K562 (cell line): Measurements from ENCODE around the gene ALDH5A1. TPM values are rescaled to one million over a fixed set of nuclear protein-coding genes. Genes with fewer than 3 reads are reported as not detected.

Source experiments
- BRD9 ChIP-seq: fragments of 450-650 bp; IDR thresholded peaks from 2 replicates; pipeline ENCODE4 v1.6.1; 2018; ENCODE audit warnings: low read depth; ENCODE audit not compliant: partially characterized antibody
- CREM ChIP-seq: IDR thresholded peaks from 2 replicates; pipeline ENCODE4 v1.6.1; 2014; ENCODE audit warnings: antibody characterized with exemption, low read depth
- CTBP1 ChIP-seq: fragments of 450-650 bp; IDR thresholded peaks from 2 replicates; pipeline ENCODE4 v1.6.1; 2016; ENCODE audit warnings: borderline replicate concordance
- EHMT2 ChIP-seq: fragments of 450-650 bp; IDR thresholded peaks from 2 replicates; pipeline ENCODE4 v1.6.1; 2018; ENCODE audit warnings: antibody characterized with exemption
- FOXA3 ChIP-seq, 2 experiments: fragments of 450-650 bp in 1 of 2; sonication (generic) in 1 of 2; formaldehyde crosslinking; IDR thresholded peaks in 1 of 2; conservative IDR thresholded peaks in 1 of 2; 2 replicates each; pipeline versions ENCODE4 v1.4.0 to v1.8.0; 2020 to 2022; ENCODE audit warnings: mild to moderate bottlenecking in 2 of 2, missing genetic modification reagents in 1 of 2
- FOXP1 ChIP-seq: sonication (generic); formaldehyde crosslinking; IDR thresholded peaks from 2 replicates; pipeline ENCODE4 v1.8.0; 2022; ENCODE audit warnings: mild to moderate bottlenecking, missing genetic modification reagents
- MXI1 ChIP-seq: IDR thresholded peaks from 2 replicates; pipeline ENCODE4 v1.6.1; 2011; ENCODE audit warnings: low read depth, mild to moderate bottlenecking, improper control_type of control experiment, low read length
- MYBL2 ChIP-seq, 2 experiments: fragments of 450-650 bp in 1 of 2; sonication (generic) in 1 of 2; formaldehyde crosslinking in 1 of 2; IDR thresholded peaks; 2 replicates each; pipeline versions ENCODE4 v1.6.1 to v1.8.1; 2017 to 2022; ENCODE audit warnings: borderline replicate concordance in 1 of 2, inconsistent platforms in 1 of 2, low read depth in 1 of 2, mild to moderate bottlenecking in 1 of 2, missing genetic modification reagents in 1 of 2, moderate library complexity in 1 of 2
- RCOR1 ChIP-seq, 2 experiments: IDR thresholded peaks; 2 replicates each; pipeline ENCODE4 v1.6.1; 2012; ENCODE audit warnings: low read depth in 2 of 2, low read length in 2 of 2, borderline replicate concordance in 1 of 2, improper control_type of control experiment in 1 of 2
- SOX6 ChIP-seq: fragments of 450-650 bp; IDR thresholded peaks from 2 replicates; pipeline ENCODE4 v1.6.1; 2014; ENCODE audit warnings: mild to moderate bottlenecking
- SREBF1 ChIP-seq: fragments of 150-350 bp; IDR thresholded peaks from 2 replicates; pipeline ENCODE4 v1.6.1; 2014; ENCODE audit warnings: antibody characterized with exemption, low read depth, low read length, borderline replicate concordance
- XRCC3 ChIP-seq: fragments of 450-650 bp; IDR thresholded peaks from 2 replicates; pipeline ENCODE4 v1.6.1; 2017; ENCODE audit warnings: mild to moderate bottlenecking, moderate library complexity
- ZBTB26 ChIP-seq: fragments of 450-650 bp; formaldehyde crosslinking; IDR thresholded peaks from 2 replicates; pipeline ENCODE4 v1.4.0; 2022; ENCODE audit warnings: missing genetic modification characterization
- ZBTB34 ChIP-seq: fragments of 250-450 bp; sonication (Bioruptor Pico); IDR thresholded peaks from 2 replicates; pipeline ENCODE4 v1.8.0; 2021; ENCODE audit warnings: mild to moderate bottlenecking, moderate library complexity
- polyA plus RNA-seq, 8 experiments: library from polyadenylated mRNA; depleted of rRNA in 4 of 8; stranded (reverse) in 5 of 8; unstranded in 3 of 8; fragments of >200 nt; fragmentation: Nextera tagmentation in 2 of 8; fragmentation: Illumina TruSeq in 1 of 8; extraction: Ambion mirVana in 2 of 8; extraction: Trizol in 1 of 8; gene quantifications; 2 replicates each; pipeline versions ENCODE4 v1.2.1 to v1.2.3, GENCODE V29; 2011 to 2014; ENCODE audit warnings: inconsistent platforms in 1 of 8, missing spikeins in 1 of 8
- total RNA-seq, 7 experiments: library from RNA; depleted of rRNA in 6 of 7; stranded (reverse); fragments of >200 nt in 6 of 7; fragmentation: Illumina TruSeq in 2 of 7; extraction: Trizol in 2 of 7; gene quantifications; 2 replicates each; pipeline versions ENCODE4 v1.2.1 to v1.2.3, GENCODE V29; 2011 to 2021; ENCODE audit warnings: low replicate concordance in 1 of 7

The ALDH5A1 gene
- total and polyA plus RNA-seq, 9 of the 15 experiments (the other 6 are each of a cell fraction or from before 2014, with no cell fraction given) = 2.2 to 19.7 (median 9.5) TPM

- TF ChIP-seq SOX6 (no peak), FOXA3 (CRISPR knock-in tag; conservative IDR thresholded peaks at IDR 0.05 in 1 of 2, IDR thresholded peaks at IDR 0.05 in 1 of 2) (no peak), RCOR1 (IDR thresholded peaks at IDR 0.05; ENCODE audit: borderline replicate concordance in 1 of 2, low read depth in 2 of 2, low read length in 2 of 2) (0 out of 4 replicates have a peak, but pooled peaks of 1 of the 2 experiments have one; percentile 16), FOXP1 (CRISPR knock-in tag) (no peak), MXI1 (no peak), ZBTB26 (0 out of 2 replicates have a peak, but pooled peaks have one; percentile 7), ZBTB34 (CRISPR knock-in tag) (no peak), CREM (no peak), XRCC3 (no peak), BRD9 (no peak), EHMT2 (no peak), MYBL2 (IDR thresholded peaks at IDR 0.05; ENCODE audit: low read depth) (peak; percentile 35; the same call in 1 of the 2 replicates), MYBL2 (CRISPR knock-in tag; IDR thresholded peaks at IDR 0.05; ENCODE audit: borderline replicate concordance) (no peak), CTBP1 (no peak), SREBF1 (no peak)
Measured at GRCh38 chr6:24522228-24523176, 27.7 kb downstream of the ALDH5A1 start (continued).
